Measurements from ENCODE around the gene TNFAIP1. TPM values are rescaled to one million over a fixed set of nuclear protein-coding genes. Genes with fewer than 3 reads are reported as not detected.

The TNFAIP1 gene
- total RNA-seq, 4 donors from 2014 or later, result 24.6 to 38.5 (median 30.4) TPM

GRCh38 chr17:28341516-28341915 lies 6.0 kb downstream of the TNFAIP1 start:
- Histone ChIP-seq H3K27me3 (no peaks in the 10 kb centered on the region), H3K27ac (no peak overlapping the region), H3K9me3 (no peaks in the 10 kb centered on the region), H3K4me1 (peaks cover 13 to 51% (median 29%) of the 10 kb centered on the region in 3 donors), H3K4me3 (no peak overlapping the region), H3K36me3 (peaks cover 28 to 71% (median 58%) of the 10 kb centered on the region in 3 donors)
- WGBS, 2 donors, result 91 to 92% methylated on average over 4 to 10 of the region's 11 CpGs
- intact Hi-C loops (cut with DNase I), result no loop called here
- TF ChIP-seq CTCF (IDR thresholded peaks at IDR 0.05) (no peak), POLR2A (IDR thresholded peaks at IDR 0.05) (no peak)
- DNase-seq, result no peak

DNA sequence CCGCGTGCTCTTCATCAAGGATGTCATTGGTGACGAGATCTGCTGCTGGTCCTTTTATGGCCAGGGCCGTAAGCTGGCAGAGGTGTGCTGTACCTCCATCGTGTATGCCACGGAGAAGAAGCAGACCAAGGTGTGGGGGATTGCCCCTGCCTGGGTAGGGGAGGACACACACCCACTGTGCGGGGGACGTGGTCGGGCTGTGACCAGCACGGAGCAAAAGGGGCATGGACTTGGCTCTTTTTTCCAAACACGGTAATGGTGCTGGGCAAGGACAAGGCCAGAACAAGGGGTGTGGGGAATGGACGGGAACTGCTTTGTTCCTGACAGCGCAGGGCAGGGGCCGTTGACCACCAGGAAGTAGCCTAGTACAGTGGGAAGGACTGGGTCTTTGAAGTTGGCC lies 6.8 kb downstream of the TNFAIP1 start:
- whole genome bisulfite sequencing, 2 donors, result 85 to 92% methylated on average over 4 to 14 of the region's 14 CpGs

DNA sequence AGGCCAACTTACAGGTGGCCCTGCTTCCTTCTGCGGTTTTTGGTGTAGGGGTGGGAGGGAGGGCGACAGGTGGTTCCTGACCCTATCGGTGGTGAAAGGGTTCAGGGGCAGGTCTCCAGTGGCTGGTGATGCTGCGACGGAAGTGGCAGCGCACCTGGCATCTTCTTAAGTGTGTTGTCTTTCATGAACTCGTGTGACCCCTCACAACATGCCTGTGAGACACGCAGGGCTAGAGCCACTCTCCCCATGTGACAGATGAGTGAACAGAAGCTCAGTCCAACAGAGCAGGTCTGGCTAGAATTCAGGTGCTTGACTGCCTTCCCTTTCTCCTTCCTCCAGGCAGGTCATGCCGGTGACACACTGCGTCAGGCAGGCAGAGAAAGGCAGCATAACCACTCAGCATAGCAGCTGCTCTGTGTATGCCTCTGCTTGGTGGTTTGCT lies 8.0 kb downstream of the TNFAIP1 start:
- no peaks in the 10 kb centered on the region for H3K9me3 ChIP-seq
- no peak overlapping the region for H3K4me3 ChIP-seq
- no peak overlapping the region for H3K27ac ChIP-seq
- no peak for TF ChIP-seq POLR2A (IDR thresholded peaks at IDR 0.05)
- TF ChIP-seq CTCF (IDR thresholded peaks at IDR 0.05), result no peak
- H3K4me1 ChIP-seq, result peaks cover 5 to 47% (median 23%) of the 10 kb centered on the region in 3 donors
- H3K27me3 ChIP-seq, result no peaks in the 10 kb centered on the region
- H3K36me3 ChIP-seq, result peaks cover 40 to 91% (median 76%) of the 10 kb centered on the region in 3 donors
- 73 to 74% methylated on average over 4 to 8 of the region's 10 CpGs for WGBS, 2 donors
- DNase-seq, result no peak
- intact Hi-C loops (cut with DNase I), result no loop called here

More for the DNA sequence above, 6.8 kb downstream of the TNFAIP1 start:
- no peak for TF ChIP-seq CTCF (IDR thresholded peaks at IDR 0.05)
- TF ChIP-seq POLR2A (IDR thresholded peaks at IDR 0.05), result no peak
- intact Hi-C loops (cut with DNase I), result no loop called here
- Histone ChIP-seq H3K27ac (no peak overlapping the region), H3K4me3 (no peak overlapping the region), H3K36me3 (peaks cover 30 to 79% (median 64%) of the 10 kb centered on the region in 3 donors), H3K27me3 (no peaks in the 10 kb centered on the region), H3K4me1 (peaks cover 7 to 51% (median 29%) of the 10 kb centered on the region in 3 donors), H3K9me3 (no peaks in the 10 kb centered on the region)
- DNase-seq, result no peak

DNA sequence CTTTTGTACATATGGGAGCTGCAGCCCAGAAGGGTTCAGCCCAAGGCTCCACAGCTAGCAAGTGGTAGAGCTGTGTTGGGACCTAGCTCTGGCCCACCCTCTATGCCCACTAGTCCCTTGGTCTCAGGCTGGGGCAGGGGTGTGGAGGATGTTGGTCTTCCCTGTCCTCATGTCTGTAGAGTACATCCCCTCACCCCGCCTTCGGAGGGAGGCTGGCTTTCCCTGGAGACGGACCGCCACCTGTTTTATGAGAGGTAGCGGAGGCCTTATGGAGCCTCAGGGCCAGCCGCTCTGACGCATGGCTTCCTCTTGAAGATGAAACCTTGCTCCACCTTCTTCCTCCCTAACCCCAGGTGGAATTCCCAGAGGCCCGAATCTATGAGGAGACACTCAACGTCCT lies 8.4 kb downstream of the TNFAIP1 start:
- intact Hi-C loops (cut with DNase I), result no loop called here
- TF ChIP-seq CTCF (IDR thresholded peaks at IDR 0.05) (no peak), POLR2A (IDR thresholded peaks at IDR 0.05) (no peak)

GRCh38 chr17:28344435-28344901 lies 8.9 kb downstream of the TNFAIP1 start:
- H3K27me3 ChIP-seq, result no peaks in the 10 kb centered on the region
- no peaks in the 10 kb centered on the region for H3K9me3 ChIP-seq
- H3K36me3 ChIP-seq, result peaks cover 40 to 100% (median 83%) of the 10 kb centered on the region in 3 donors
- intact Hi-C loops (cut with DNase I), result no loop called here
- 87 to 93% methylated on average over 3 to 12 of the region's 19 CpGs for WGBS, 2 donors
- no peak overlapping the region for H3K27ac ChIP-seq
- TF ChIP-seq CTCF (IDR thresholded peaks at IDR 0.05), result no peak
- TF ChIP-seq POLR2A (IDR thresholded peaks at IDR 0.05), result no peak
- DNase-seq, result no peak
- no peak overlapping the region for H3K4me3 ChIP-seq
- H3K4me1 ChIP-seq, result peaks cover 5 to 37% (median 14%) of the 10 kb centered on the region in 3 donors

More for the DNA sequence above, 8.4 kb downstream of the TNFAIP1 start:
- 67% methylated on average over 4 of the region's 9 CpGs; no CpG with 5 or more reads in 1 of the 2 donors for WGBS, 2 donors
- H3K4me3 ChIP-seq, result no peak overlapping the region
- no peaks in the 10 kb centered on the region for H3K9me3 ChIP-seq
- no peak overlapping the region for H3K27ac ChIP-seq
- no peaks in the 10 kb centered on the region for H3K27me3 ChIP-seq
- H3K36me3 ChIP-seq, result peaks cover 40 to 96% (median 81%) of the 10 kb centered on the region in 3 donors
- peaks cover 5 to 42% (median 18%) of the 10 kb centered on the region in 3 donors for H3K4me1 ChIP-seq
- no peak for DNase-seq
